Measurements from ENCODE around the gene THADA.

The THADA gene

GRCh38 chr2:43375746-43376522 is 219.9 kb downstream of the THADA start:
- no peaks in the 10 kb centered on the region for H3K9me3 ChIP-seq (ENCODE audit: severe bottlenecking)
- no peaks in the 10 kb centered on the region for H3K27me3 ChIP-seq (ENCODE audit: insufficient read depth, low read depth, severe bottlenecking)
- H3K36me3 ChIP-seq, result no peaks in the 10 kb centered on the region; the same call in 1 of the 2 replicates
- TF ChIP-seq, protein P1, sequence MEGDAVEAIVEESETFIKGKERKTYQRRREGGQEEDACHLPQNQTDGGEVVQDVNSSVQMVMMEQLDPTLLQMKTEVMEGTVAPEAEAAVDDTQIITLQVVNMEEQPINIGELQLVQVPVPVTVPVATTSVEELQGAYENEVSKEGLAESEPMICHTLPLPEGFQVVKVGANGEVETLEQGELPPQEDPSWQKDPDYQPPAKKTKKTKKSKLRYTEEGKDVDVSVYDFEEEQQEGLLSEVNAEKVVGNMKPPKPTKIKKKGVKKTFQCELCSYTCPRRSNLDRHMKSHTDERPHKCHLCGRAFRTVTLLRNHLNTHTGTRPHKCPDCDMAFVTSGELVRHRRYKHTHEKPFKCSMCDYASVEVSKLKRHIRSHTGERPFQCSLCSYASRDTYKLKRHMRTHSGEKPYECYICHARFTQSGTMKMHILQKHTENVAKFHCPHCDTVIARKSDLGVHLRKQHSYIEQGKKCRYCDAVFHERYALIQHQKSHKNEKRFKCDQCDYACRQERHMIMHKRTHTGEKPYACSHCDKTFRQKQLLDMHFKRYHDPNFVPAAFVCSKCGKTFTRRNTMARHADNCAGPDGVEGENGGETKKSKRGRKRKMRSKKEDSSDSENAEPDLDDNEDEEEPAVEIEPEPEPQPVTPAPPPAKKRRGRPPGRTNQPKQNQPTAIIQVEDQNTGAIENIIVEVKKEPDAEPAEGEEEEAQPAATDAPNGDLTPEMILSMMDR (IDR thresholded peaks at IDR 0.05; ENCODE audit: low read depth, low read length), result no peak
- no peak for DNase-seq
- no peak overlapping the region for H3K27ac ChIP-seq
- H3K4me3 ChIP-seq (ENCODE audit: low read depth, low read length), result no peak overlapping the region

- Histone ChIP-seq H3K36me3 (no peaks in the 10 kb centered on the region; the same call in 1 of the 2 replicates), H3K9me3 (ENCODE audit: severe bottlenecking) (no peaks in the 10 kb centered on the region), H3K27ac (no peak overlapping the region), H3K27me3 (ENCODE audit: insufficient read depth, low read depth, severe bottlenecking) (no peaks in the 10 kb centered on the region), H3K4me3 (ENCODE audit: low read depth, low read length) (no peak overlapping the region)
- TF ChIP-seq, protein P1 (IDR thresholded peaks at IDR 0.05; ENCODE audit: low read depth, low read length), result no peak
- DNase-seq, result no peak
These were observed 223.3 kb downstream of the THADA start for GRCh38 chr2:43372416-43373081.

DNA sequence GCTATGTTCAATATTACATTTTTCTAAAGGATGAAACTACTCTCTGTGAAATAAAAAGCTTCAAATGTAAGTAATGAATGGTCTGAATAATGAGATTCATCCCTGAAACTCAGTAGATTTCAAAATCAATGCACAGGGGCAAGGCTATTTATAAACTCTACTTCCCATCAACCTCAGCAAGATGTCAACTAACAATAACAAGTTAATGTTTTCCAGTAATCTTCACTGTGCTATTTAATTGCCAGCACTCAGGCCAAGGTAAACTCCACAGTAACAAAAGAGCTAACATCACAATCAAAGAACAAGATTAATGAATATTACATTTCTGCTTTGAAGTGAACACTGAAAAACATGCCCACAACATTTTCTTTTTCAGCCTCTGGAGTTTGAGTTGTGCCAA is 225.1 kb downstream of the THADA start:
- Histone ChIP-seq H3K27me3 (ENCODE audit: insufficient read depth, low read depth, severe bottlenecking) (no peaks in the 10 kb centered on the region), H3K4me3 (ENCODE audit: low read depth, low read length) (no peak overlapping the region), H3K36me3 (no peaks in the 10 kb centered on the region), H3K9me3 (ENCODE audit: severe bottlenecking) (no peaks in the 10 kb centered on the region), H3K27ac (no peak overlapping the region)
- no peak for DNase-seq
- TF ChIP-seq, protein P1 (IDR thresholded peaks at IDR 0.05; ENCODE audit: low read depth, low read length), result no peak

DNA sequence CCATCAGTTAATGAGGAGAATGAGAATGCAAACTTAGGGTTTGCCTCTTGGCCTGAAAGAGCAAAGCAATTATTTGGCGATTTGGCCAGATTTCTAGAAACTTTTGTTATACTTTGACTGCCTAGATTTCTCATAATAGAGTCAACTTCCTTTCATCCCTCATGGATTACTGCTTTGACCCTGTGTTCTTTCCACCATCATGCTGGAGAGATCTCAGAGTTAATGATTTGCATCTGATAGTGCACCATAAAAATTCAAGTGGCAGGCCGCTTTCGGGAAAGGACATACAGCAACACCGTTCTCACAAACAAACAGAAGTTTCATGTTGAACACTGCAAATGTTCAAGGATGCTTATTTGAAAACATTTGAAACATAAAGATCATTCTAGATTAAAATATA is 225.7 kb downstream of the THADA start:
- Histone ChIP-seq H3K27ac (no peak overlapping the region), H3K4me3 (ENCODE audit: low read depth, low read length) (no peak overlapping the region), H3K9me3 (ENCODE audit: severe bottlenecking) (no peaks in the 10 kb centered on the region), H3K27me3 (ENCODE audit: insufficient read depth, low read depth, severe bottlenecking) (no peaks in the 10 kb centered on the region), H3K36me3 (no peaks in the 10 kb centered on the region)
- TF ChIP-seq, protein P1 (IDR thresholded peaks at IDR 0.05; ENCODE audit: low read depth, low read length), result no peak
- DNase-seq, result no peak

DNA sequence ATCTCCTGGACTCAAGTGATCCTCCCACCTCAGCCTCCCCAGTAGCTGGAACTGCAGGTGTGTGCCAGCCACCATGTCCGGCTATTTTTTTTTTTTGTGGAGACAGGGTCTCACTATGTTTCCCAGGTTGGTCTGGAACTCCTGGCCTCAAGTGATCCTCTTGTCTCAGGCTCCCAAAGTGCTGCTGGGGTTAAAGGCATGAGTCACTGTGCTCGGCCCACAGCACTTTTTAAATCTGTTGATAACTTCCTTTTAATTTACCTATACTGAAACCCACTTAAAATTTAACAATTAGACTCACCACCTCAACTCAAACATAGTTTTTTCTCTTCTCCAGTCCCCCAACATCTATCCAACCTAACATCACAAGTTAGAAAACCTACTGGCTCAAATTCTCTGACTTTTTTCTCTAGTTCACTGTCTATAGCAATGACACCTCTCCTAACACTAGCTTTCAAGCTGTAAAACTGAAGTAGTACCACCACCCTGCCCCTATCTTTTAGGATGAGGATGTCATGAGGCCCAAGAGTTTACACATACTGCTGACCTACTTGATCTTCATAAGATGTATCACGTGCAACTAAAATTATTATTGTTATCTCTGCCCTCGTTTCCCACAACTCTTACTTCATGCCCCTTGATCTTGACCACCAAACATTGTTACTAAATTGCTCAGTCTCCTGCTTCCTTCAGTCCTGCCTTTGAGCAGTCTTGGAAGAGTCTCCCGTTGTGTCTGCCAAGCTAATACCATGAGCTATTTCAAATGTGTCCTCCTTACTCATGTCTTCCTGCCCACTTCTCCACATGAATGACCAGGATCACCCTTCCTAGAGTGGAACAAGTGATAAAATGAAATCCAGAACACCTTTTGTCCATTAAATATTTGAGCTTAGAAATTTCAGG is 227.1 kb downstream of the THADA start:
- TF ChIP-seq, protein P1 (IDR thresholded peaks at IDR 0.05; ENCODE audit: low read depth, low read length), result no peak
- Histone ChIP-seq H3K9me3 (ENCODE audit: severe bottlenecking) (no peaks in the 10 kb centered on the region), H3K27me3 (ENCODE audit: insufficient read depth, low read depth, severe bottlenecking) (no peaks in the 10 kb centered on the region), H3K27ac (no peak overlapping the region), H3K4me3 (ENCODE audit: low read depth, low read length) (no peak overlapping the region), H3K36me3 (no peaks in the 10 kb centered on the region)
- no peak for DNase-seq

All from WERI-Rb-1 (cell line).